GM10266 (cell line): ENCODE results near the gene SCLY.
"Not testable (repeated sequence)": the region's sequence is repeated elsewhere in the genome, so short reads cannot be mapped to it uniquely, and the experiment has no call there.

Experiments
- DNase-seq: peaks from one replicate; pipeline ENCODE4 v3.0.0; 2012; ENCODE audit errors: extremely low spot score
- TF ChIP-seq, protein P1 (sequence below): IDR thresholded peaks from 2 replicates; pipeline ENCODE4 v1.5.1; 2012; ENCODE audit warnings: mild to moderate bottlenecking, low read depth; ENCODE audit not compliant: control insufficient read depth, insufficient read depth; ENCODE audit errors: missing control alignments

Gene SCLY

DNA sequence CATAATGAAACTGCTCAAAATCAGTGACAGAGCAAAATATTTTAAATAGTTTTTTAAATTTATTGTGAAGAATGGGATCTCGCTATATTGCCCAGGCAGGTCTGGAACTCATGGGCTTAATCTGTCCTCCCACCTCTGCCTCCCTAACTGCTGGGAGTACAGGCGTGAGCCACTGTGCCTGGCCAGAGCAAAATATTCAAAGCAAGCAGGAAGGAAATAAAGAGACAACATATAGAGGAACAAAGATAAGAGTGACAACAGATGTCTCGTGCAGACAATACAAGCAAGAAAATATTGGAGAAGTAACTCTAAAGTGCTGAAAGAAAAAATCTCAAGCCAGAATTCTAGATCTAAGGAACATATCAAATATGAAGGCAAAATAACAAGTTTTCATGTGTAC is 5.0 kb upstream of the SCLY start:
- TF ChIP-seq, protein P1, sequence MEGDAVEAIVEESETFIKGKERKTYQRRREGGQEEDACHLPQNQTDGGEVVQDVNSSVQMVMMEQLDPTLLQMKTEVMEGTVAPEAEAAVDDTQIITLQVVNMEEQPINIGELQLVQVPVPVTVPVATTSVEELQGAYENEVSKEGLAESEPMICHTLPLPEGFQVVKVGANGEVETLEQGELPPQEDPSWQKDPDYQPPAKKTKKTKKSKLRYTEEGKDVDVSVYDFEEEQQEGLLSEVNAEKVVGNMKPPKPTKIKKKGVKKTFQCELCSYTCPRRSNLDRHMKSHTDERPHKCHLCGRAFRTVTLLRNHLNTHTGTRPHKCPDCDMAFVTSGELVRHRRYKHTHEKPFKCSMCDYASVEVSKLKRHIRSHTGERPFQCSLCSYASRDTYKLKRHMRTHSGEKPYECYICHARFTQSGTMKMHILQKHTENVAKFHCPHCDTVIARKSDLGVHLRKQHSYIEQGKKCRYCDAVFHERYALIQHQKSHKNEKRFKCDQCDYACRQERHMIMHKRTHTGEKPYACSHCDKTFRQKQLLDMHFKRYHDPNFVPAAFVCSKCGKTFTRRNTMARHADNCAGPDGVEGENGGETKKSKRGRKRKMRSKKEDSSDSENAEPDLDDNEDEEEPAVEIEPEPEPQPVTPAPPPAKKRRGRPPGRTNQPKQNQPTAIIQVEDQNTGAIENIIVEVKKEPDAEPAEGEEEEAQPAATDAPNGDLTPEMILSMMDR = no peak
- no peak for DNase-seq

DNA sequence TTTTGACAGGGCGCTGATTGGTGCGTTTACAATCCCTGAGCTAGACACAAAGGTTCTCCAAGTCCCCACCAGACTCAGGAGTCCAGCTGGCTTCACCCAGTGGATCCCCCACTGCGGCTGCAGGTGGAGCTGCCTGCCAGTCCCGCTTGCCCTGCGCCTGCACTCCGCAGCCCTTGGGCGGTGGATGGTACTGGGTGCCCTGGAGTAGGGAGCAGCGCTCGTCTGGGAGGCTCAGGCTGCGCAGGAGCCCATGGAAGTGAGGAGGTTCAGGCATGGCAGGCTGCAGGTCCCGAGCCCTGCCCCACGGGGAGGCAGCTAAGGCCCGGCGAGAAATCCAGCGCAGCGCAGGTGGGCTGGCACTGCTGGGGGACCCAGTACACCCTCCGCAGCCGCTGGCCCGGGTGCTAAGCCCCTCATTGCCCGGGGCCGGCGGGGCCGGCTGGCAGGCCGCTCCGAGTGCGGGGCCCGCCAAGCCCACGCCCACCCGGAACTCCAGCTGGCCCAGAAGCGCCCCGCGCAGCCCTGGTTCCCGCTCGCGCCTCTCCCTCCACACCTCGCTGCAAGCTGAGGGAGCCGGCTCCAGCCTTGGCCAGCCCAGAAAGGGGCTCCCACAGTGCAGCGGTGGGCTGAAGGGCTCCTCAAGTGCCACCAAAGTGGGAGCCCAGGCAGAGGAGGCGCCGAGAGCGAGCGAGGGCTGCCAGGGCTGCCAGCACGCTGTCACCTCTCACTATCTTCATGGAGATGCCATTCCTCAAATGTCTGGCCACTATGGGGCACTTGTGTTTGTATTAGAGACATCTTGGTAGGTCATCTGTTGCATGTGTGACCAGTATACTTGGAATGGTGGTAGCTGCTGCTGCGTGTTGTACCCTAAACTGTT is 2.9 kb upstream of the SCLY start:
- DNase-seq = not testable (repeated sequence)

DNA sequence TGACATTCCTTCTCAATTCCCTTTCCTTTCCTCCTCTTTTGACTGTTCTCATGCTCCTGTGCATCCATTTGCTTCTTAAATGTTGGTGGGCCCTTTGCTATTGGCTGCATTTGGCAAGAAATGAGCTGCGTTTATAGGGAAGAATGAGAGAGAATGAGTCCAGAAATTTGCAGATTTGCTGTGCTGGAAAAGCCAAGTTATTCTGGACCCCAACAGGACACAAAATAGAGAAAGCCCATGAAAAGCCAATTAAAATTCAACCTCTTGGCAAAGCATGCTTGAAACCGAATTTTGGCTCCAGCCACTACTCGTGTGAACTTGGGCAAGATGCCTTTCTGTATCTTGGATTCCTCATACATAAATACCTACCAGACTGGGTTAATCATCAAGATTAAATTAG is 1.3 kb upstream of the SCLY start:
- no peak for DNase-seq
- TF ChIP-seq, protein P1 = no peak

DNA sequence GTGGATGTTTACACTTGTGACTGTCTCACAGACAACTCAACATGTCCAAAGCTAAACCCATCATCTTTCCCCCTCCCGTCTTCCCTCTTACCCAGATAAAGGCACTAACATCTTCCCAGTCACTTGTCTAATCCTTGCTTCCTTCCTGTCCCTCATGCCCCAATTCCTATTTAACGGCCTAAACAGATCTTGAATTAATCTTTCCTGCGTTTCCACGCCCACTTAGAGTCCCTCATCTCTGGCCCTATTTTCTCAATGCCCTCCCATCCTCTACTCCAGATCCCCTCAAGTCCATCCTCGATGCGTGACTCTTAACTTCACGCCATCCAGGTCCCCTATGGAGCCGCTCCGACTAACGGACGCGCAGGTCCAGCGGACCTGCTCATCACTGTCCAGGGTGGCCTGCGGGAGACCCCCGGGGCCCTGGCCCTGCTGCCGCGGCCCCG is 682 bp upstream of the SCLY start:
- TF ChIP-seq, protein P1 = no peak
- DNase-seq = no peak

DNA sequence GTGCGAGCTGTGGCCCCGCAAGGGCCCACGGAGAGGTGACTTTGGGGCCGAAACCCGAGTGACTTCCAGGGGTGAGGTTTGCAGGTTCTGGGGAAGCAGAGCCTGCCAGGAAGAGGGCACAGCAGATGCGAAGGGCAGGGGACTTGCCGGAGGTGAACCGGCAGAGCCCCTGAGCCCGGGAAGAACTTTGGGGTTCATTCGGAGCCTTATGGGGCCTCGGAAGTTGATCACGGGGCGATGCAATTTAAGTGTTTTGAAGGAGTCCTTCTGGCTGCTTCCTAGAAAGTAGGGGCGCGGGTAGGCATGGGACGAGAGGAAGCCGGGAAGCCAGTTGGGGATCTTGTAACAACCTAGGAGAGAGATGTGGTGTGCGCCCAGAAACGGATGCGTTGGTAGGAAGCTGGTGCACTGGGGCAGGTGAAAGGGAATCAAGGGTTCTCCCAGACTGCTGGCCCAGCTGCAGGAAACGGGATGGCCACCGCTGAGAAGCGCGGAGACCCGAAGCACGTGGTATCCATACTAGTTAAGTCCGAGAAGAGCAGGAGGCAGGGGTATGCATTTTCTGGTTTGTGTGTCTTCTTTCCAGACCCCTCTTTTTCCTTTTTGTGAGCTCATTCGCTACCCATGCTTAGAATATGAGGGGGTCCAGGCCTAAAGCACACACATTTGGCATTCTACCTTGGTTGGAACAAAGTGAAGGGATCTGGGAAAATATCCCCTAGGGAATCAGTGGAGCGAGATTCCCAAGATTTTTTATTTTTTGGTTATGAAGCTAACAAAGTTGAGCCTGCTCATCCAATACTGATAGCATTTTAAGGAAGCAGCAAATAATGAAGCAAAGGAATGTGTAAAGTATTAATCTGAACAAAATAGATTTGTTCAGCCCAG is 758 bp downstream of the SCLY start:
- peak; percentile 45 for DNase-seq
- TF ChIP-seq, protein P1 = no peak

DNA sequence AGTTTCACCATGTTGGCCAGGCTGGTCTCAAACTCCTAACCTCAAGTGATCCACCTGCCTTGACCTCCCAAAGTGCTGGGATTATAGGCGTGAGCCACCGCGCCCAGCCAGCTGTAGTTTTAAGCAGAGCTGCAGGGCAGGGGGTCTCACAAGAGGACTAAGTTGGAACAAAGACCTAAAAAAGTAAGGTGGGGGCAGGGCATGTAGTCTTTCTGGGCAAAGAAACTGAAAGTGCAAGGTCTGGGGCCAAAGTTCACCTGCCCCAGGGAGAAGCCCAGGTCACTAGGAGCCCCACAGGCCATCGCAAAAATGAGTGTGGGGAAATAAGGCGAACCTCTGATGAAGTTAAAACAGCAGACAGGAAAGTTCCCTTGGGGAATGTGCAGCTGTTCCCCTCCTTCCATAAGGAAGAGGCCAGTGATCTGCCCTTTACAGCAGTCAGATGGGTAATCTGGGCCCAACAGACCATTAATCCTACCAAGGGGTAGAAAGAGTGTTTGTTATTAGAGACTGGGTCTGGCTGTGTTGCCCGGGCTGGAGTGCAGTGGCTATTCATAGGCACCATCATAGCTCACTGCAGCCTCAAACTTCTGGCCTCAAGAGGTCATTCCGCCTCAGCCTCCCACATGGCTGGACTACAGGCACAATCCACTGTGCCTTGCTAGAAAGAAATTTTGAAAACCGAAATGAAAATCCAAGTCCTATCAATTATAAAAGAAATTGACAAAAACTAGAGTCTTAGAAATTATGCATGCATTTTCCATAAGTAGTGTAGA is 2.8 kb downstream of the SCLY start:
- no peak for DNase-seq

More for the DNA sequence above, 2.8 kb downstream of the SCLY start:
- TF ChIP-seq, protein P1 = no peak
